Midbrain (tissue), 1 donor: Measurements from ENCODE around the gene CLEC4M.
"Not testable (repeated sequence)": the region's sequence is repeated elsewhere in the genome, so short reads cannot be mapped to it uniquely, and the experiment has no call there.

Experiments
- DNase-seq: peaks from one replicate; lab custom pipeline; 2025; lab: John Stamatoyannopoulos, UW

The CLEC4M gene

DNA sequence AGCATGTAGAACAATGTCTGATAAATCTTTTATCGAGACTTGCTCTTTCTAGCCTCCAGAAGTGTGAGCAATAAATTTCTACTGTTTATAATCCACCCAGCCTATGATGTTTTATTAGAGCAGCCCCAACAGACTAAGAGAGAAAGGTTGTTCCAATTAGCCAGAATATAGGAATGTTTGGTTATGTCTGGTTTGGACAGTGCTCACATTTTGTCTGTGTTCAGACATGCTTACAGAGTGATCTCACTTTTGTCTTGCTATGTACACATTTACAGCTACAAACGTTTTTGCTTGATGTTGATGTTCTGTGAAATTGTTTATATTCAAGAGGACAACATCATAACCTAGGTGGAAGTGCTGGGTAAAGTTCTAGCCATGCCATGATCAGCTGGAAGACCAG is 48.9 kb downstream of the CLEC4M start:
- DNase-seq, result no peak

DNA sequence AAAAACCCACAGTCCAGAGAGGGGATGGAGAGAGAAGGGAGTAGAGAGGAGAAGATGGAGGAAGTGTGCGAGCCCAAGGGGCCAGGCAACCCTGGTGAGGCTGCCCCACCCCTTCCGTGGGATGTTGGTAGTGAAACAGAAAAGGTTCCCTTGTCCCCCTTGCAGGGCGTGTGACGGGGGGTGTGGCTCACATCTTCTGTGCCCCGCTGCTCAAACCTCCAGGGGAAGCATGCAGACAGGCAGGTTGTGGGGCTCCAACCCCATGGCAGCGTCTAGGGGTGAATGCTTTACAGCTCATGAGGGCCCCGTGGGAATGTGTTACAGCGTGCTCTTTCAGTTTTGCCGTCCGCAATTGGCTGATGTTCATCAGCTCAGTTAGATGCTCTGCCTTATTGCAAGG is 52.3 kb downstream of the CLEC4M start:
- DNase-seq, result no peak

DNA sequence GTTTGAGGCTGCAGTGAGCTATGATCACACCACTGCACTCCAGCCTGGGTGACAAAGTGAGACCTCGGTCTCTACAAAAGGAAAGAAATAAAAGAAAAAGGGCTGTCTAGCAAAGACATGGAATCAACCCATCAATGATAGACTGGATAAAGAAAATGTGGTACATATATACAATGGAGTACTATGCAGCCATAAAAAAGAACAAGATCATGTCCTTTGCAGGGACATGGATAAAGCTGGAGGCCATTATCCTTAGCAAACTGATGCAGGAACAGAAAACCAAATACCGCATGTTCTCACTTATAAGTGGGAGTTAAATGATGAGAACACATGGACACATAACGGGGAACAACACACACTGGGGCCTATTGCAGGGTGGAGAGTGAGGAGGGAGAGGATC is 53.0 kb downstream of the CLEC4M start:
- not testable (repeated sequence) for DNase-seq

DNA sequence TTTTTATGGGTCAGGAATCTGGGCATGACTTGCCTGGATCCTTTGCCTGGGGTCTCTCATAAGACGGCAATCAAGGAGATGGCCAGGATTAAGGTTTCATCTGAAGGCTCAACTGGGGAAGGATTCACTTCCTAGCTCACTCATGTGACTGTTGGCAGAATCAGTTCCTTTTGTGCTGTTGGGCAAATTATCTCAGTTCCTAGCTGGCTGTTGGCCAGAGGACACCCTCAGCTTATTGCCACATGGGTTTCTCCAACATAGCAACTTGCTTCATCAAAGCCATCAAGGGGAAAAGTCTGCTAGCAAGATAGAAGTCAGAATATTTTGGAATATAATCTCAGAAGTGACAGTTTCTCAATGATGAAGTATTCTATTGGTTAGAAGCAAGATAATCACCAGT is 54.8 kb downstream of the CLEC4M start:
- no peak for DNase-seq

DNA sequence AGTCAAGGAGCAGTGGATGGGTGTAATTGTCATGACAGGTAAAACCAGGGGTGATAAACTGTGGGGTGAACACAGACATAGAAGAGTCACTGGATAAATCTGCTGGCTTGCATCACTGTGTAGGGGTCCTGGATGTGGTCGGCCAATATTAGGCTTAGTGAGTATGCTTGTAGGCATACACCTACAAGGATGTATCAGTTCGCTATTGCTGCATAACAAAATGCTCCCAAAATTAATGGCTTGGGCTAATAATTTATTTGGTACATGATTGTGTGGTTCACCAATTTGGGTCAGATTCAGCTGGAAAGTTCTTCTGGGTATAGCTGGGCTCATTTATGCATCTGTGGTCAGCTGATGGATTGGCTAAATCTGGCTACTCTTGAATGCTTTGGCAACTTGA is 55.8 kb downstream of the CLEC4M start:
- DNase-seq, result no peak
